Measurements from ENCODE around the gene CST5. TPM values are rescaled to one million over a fixed set of nuclear protein-coding genes. Genes with fewer than 3 reads are reported as not detected.
"Not testable (repeated sequence)": the region's sequence is repeated elsewhere in the genome, so short reads cannot be mapped to it uniquely, and the experiment has no call there.

The CST5 gene
- total RNA-seq, 1 donor from 2014 or later = not detected

DNA sequence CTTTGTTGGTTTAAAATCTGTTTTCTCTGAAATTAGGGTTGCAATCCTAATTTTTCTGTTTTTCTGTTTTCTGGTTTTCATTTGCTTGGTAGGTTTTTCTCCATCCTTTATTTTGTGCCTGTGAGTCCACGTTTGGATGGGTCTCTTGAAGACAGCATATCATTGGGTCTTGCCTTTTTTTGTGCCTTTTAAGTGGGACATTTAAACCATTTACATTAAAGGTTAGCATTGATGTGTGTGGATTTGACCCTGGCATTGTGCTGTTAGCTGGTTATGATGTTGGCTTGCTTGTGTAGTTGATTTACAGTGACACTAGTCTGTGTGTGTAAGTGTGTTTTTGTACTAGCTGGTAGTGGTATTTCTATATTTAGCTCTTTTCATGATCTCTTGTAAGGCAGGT, 28.0 kb upstream of the CST5 start:
- no peak for ATAC-seq
- intact Hi-C loops (cut with DNase I) = no loop called here

DNA sequence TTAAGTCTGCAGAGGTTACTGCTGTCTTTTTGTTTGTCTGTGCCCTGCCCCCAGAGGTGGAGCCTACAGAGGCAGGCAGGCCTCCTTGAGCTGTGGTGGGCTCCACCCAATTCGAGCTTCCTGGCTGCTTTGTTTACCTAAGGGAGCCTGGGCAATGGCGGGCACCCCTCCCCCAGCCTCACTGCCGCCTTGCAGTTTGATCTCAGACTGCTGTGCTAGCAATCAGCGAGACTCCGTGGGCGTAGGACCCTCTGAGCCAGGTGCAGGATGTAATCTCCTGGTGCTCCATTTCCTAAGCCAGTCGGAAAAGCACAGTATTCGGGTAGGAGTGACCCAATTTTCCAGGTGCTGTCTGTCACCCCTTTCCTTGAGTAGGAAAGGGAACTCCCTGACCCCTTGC, 22.8 kb upstream of the CST5 start:
- intact Hi-C loops (cut with DNase I); DNase-seq (ENCODE audit: missing footprints); ATAC-seq: not testable (repeated sequence)

More for the DNA sequence above, 28.0 kb upstream of the CST5 start:
- DNase-seq (ENCODE audit: missing footprints) = no peak

DNA sequence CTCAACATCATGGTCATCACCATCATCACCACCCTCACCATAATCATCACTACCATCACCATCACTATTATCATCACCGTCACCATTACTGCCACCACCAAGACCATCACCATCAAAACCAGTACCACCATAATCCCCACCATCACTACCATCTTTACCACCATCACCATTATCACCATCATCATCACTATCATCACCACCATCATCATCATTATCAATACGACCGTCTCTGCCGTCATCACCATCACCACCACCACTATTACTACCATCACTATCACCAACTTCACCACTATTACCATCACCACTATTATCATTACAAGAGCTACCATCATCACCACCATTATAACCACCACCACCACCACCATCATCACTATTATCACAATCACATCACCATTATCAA, 11.3 kb upstream of the CST5 start:
- ATAC-seq; DNase-seq (ENCODE audit: missing footprints); intact Hi-C loops (cut with DNase I): not testable (repeated sequence)

DNA sequence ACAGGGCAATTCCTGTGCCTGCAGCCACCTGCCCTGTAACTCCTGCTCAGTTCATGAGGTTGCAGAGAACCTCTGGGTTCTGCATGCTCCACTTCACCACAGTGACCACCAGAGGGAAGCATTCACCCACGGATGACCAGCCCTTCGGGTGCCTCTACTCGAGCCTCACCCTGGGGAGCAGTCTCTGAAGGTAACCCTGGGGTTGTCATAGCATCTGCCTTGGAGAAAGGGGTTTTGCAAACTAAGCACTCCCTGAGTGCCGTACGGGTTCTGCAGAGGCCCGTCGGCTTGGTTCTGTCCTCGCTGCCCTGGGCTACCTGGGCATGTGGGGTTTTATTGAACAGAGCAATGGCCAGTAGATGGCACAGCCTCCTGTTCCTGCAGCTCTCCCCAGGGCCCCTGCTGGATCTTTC, 10.2 kb upstream of the CST5 start:
- ATAC-seq = peak; percentile 73
- intact Hi-C loops (cut with DNase I) = loop anchor here (5.0 kb wide), 1 partner anchor 1028 kb away; no protein-coding TSS in a partner anchor
- DNase-seq (ENCODE audit: missing footprints) = no peak

DNA sequence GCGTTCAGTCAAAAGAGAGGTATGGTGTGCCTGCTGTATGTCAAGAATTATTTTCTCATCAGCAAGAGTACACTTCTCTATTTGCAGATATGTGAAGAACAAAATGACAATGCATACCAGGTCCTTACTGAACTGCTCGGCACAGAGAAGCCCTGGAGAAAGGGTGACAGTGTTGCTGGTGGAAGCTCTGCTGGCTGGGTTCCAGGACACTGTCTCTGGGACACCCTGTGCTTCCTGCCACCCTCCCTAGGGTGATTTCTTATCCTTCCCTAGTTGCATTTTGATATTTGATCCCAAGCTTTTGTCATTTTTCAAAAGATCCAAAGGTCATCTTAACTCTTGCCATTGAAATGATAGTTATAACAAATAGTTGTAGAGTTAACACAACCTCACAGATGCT, 8.3 kb upstream of the CST5 start:
- no peak for DNase-seq (ENCODE audit: missing footprints)
- intact Hi-C loops (cut with DNase I) = loop anchor here (5.0 kb wide), 1 partner anchor 1029 kb away; no protein-coding TSS in a partner anchor
- no peak for ATAC-seq

DNA sequence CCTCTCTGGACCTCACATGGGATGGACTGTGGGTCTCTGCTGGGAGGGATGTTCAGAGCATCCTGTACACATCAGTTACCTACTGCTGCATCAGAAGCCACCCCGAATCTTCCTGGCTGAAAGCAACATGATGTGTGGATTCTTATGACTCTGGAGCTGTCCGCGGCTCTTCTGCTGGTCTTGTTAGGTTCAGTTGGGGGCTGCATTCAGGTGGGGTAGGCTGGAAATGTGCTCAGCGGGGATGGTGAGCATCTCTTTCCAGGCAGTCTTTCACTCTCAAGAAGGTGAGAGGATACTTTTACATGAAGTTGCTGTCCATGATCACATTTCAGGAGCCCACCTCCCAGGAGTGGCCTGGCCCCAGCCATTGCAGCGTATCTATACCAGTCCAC, 5.2 kb upstream of the CST5 start:
- intact Hi-C loops (cut with DNase I) = loop anchor here (5.0 kb wide), 1 partner anchor 1033 kb away; no protein-coding TSS in a partner anchor

DNA sequence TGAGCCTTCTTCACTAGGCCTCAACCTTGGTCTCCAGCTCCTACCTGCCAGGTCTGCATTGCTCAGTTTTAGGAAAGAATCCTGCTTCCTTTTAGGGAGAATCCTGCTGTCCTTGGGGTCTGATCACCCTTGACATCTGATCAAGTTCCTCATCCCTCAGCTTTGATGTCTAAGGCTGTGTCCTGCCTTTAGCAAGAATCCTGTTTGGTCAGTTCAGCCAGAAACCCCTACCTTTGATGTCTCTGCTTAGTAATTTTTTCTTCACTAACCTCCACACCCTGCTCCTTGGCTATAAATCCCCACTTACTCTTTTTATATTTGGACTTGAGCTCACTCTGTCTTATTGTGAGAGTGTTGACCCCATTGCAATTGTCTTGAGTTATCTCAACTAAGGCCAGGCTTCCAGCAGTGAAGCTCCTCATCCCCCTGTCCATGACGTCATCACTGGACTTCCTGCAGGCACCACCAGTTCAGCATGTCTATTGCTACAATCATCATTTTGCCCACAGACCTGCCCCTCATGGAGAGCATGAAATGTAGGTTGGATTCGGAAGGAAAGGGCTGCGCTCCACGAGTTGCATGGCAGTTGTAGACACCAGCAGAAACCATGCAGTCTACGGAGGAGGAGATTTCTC, 4.7 kb upstream of the CST5 start:
- intact Hi-C loops (cut with DNase I) = no loop called here
- DNase-seq (ENCODE audit: missing footprints) (no peak), ATAC-seq (no peak)

More for the DNA sequence above, 5.2 kb upstream of the CST5 start:
- no peak for DNase-seq (ENCODE audit: missing footprints)
- no peak for ATAC-seq

DNA sequence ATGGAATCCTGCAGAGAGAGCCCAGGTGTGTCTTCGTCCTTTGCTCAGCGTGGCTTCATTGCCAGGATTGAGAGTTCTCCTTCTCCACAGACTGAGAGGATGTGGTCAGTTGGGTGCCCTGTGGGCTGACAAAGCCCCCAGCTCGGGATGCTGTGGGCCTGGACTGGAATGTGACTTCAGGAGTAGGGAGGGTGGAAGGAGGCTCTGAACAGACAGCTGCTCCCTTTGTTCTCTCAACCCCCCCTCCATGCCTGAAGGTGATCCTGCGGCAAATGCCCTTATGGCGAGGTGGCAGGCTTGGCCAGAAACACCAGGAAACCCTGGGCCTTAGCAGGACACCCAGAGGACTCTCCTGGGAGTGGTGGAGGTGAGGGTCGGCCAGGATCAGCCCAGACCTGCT, 1.8 kb upstream of the CST5 start:
- intact Hi-C loops (cut with DNase I) = no loop called here
- DNase-seq (ENCODE audit: missing footprints) = no peak
- ATAC-seq = no peak

DNA sequence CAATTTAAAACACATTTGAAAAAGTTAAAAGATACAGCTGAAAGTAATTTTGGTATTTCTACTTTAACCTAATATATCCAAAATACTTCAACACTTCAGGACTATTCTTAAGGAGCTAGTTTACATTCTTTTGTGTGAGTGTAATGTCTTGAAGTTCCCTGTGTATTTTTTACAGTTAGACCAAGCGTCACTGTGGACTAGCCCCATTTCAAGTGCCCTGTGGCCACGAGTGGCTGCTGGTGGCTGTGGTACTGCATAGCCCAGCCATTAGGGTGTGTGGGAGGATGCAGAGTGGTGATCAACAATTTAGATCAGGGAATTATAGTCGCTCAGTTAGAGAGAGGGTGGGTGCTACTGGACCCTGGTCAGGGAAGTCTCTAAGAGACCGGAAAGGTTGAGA, 869 bp upstream of the CST5 start:
- intact Hi-C loops (cut with DNase I) = no loop called here
- DNase-seq (ENCODE audit: missing footprints) = no peak
- ATAC-seq = no peak

DNA sequence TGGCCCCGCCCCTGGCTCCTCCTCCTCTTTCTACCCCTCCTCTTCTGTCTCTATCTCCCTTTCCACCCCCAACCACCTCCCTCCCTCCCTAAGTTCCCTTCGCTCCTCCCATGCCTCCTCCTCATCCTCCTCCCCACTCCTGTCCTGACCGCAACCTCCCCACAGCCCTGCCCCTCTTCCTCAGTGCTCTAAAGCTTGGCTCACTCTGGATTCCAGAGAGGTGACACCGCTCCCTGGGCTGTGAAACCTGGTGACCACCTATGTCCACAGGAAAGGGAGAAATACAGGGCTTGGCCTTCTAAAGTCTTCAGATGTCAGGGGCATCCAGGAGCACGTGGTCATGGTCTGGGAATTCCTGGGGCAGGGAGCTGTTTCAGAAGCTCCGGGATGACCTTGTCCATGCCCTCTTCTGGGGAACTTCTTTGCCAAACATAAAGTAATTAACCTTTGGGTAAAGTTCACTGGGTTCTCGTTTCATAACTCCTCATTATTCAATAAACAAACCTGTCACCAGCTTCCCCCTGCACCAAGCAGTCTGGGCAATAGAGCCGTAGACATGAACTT, 345 bp upstream of the CST5 start:
- intact Hi-C loops (cut with DNase I) = no loop called here
- DNase-seq (ENCODE audit: missing footprints) = no peak
- ATAC-seq = no peak

DNA sequence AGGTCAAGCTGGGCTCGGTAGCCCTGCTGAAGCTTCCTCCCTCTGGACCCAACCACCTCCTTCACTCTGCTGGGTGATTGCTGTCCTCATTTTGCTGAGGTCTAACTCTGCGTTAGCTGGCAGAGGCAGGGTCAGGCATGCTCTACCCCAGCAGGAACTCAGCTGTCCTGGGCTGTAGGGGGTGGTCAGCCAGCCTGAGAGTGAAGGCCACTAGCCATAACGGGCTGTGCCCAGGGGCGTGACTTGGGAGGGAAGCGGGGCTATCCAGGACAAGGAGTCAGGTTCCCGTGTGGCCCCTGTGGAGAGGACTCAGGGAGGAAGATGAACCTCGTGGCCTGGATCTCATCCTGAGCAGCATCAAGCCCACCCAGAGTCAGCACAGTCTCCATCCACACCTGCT, 761 bp downstream of the CST5 start:
- ATAC-seq (no peak), DNase-seq (ENCODE audit: missing footprints) (no peak)
- intact Hi-C loops (cut with DNase I) = no loop called here

DNA sequence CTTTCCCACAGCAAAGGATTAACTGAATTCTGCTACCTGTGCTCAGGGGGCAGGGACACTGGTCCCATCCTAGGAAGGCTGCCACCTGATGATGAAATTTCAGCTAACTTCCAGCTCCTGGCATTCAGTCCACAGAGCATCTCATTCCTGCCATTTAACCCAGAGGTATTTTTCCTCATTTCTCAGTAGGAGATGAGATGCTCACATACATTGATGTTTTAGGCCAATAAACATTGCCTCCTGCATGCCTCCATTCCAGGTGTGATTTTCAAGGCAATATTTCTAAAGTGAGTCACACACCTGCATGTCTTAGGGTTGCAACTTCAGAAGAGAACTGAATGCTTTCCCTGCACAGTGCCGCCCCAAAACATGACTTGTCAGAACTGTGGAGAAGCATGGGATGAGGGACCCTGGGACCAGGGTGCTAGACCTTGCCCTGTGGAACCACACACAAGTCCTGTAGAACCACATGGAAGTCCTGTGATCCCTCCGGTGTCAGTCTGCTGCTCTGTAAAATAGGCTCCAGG, 1.5 kb downstream of the CST5 start:
- ATAC-seq; intact Hi-C loops (cut with DNase I); DNase-seq (ENCODE audit: missing footprints): not testable (repeated sequence)

DNA sequence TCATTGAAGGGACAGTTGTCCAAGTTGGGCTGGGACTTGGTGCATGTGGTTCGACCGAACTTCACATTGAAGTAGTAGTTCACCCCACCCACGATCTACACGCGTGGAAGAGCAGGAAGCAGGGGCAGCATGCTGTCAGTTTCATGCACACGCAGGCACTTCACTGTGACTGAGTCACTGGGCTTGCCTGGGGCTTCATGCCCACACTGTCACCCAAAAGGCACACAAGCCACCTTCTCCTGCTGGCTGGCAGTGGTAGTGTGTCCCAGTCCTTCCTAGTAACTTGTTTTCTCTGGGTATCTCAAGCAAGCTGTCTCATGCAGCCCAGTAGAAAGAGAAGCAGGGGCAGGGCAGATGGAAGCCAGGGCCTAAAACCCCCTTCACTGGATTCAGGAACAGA, 2.0 kb downstream of the CST5 start:
- no peak for ATAC-seq
- intact Hi-C loops (cut with DNase I) = no loop called here
- no peak for DNase-seq (ENCODE audit: missing footprints)

DNA sequence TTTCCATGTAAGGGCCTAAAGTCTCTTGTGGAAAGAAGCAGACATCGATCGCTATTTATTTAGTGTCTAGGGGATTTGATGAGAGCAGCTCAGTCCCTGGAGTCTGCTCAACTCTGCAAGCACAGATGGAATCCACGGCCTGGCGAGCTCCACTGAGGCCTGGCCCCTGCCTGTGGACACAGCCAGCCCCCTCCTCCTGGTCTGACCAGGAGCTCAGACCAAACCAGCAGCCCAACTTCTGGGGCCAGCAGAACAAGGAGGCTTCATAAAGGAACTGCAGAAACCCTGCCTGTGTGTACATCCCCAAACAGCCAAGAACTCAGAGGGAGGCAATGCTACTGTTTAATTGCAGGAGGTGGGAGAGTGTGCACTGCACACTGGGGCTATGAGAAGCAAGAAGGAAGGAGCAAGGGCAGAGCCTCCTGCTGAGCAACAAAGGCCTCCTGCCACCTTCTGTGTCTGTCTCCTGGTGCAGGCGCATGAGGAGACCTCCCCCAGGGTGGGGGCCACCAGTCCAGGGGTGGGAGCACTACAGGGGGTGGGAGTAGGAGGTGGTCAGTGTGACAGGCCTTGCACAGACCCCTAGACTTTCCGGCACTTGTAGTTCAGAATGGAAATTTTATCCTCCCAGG, 3.8 kb downstream of the CST5 start:
- DNase-seq (ENCODE audit: missing footprints) = no peak
- no peak for ATAC-seq
- intact Hi-C loops (cut with DNase I) = no loop called here

DNA sequence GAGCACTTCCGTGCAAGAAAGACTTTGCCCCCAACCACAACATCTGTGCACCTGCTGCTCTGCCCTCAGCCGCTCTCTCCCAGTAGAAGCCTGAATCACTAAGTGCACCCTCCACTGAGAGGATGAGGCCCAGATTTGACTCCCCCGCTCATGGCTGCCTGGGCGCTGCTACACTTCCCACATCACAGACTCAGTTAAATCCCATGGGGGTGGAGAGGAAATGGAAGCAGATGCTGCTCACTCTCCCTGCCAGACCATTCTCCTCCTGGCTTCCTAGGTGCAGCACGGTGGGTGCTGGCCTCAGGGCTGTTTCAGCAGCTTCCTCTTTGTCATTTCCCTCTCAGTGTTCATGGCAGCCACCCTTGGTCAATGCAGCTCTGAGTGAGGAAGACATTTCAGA, 4.8 kb downstream of the CST5 start:
- no peak for DNase-seq (ENCODE audit: missing footprints)
- intact Hi-C loops (cut with DNase I) = no loop called here
- no peak for ATAC-seq

DNA sequence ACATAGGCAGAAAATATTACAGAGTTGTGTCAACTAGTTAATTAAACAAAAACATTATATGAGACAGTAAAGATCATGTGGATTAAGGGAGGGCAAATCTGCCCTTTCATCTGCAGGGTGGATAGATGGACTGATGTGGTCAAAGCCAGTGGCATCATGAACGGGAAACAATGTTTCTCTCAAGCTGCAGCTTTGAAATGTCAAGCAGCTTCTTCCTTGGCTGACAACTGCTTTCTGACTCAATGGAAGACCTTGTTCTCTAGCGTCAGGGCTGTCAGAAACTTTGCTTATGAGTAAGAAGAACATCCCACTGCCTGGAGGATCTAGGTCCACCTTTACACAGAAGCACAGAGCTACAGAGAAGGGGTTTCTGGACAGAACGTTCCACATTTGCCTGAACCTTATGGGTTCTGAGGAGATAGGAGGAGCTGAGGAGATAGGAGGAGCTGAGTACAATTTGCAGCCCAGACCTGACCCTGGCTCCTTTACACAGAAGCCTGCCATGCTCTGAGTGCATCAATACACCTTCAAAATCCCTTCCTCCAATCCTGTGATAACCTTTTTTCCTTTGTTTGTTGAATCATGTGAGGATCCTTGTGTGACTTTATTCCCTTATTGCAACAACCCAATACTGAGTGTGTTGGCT, 6.1 kb downstream of the CST5 start:
- ATAC-seq (no peak), DNase-seq (ENCODE audit: missing footprints) (no peak)
- intact Hi-C loops (cut with DNase I) = no loop called here

DNA sequence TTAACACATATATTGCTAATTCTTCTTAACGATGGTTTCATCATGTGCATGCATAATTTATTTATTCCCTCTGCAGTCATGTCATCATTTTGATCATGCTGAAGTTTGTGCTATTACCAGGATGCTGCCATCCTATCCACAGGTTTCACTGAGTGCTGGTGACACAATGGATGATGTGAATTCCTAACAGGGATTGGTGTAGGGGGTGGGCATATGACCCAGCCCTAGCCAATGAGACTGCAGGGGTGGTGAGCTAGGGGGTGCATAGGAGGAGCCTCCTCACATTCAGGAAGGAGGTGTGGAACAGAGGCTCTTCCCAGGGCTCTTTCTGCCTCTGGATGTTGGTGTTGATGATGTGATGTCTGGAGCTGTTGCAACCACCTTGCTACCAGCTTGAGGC, 7.5 kb downstream of the CST5 start:
- no peak for DNase-seq (ENCODE audit: missing footprints)
- intact Hi-C loops (cut with DNase I) = no loop called here

DNA sequence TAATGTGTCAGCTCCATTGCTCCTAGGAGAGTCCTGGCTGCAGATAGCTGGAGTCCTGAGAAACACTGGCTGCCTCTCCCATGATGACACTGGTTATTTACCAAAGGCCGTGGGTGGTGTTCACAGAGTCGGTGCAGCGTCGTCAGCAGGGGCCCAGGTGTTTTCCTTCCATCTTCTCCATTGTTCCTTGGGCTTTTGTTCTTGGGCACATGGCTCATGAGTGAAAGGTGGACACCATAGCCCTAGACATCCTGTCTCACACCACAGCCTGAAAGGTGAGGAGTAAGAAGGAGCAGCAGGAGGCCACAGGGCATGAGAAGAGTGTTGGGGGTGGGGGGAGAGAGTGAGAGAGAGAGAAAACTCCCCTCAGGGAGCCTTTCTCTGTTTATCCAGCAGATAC, 9.1 kb downstream of the CST5 start:
- DNase-seq (ENCODE audit: missing footprints) = no peak
- intact Hi-C loops (cut with DNase I) = no loop called here
- no peak for ATAC-seq

More for the DNA sequence above, 7.5 kb downstream of the CST5 start:
- ATAC-seq = no peak

DNA sequence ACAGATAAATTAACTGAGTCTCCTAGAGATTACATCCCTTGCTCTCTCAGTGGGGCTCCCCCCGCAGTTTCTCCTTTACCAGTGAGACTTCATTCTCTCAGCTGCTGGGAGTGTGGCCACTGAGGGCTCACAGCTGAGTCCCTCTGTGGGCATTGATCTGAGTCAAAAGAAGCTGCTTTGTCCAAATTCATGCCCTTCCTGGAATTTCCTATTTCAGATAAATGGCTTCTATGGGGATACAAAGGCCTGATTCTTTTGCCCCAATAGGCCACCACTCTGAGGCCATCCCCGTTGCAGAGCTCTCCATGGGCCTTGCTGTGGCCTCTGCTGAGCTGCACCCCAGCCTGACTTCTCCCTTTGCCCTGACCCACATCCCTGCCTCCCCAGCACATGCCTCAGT, 10.0 kb downstream of the CST5 start:
- no peak for ATAC-seq
- intact Hi-C loops (cut with DNase I) = no loop called here
- DNase-seq (ENCODE audit: missing footprints) = no peak

DNA sequence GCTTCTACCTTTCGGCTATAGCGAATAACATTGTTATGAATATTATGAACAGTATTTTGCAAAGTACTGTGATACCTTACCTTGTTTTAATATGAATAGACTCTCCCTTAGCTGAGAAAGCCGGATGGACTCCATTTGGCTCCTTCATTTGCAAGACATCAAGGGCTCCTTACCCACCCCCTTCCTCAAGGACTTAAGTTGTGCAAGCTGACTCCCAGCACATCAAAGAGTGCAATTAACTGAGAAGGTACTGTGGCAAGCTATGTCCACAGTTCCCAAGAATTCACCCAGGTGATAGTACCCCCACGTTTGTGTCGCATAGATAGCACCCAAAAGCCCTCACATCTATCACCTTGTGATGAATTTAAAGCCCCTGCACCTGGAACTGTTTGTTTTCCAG, 11.2 kb downstream of the CST5 start:
- intact Hi-C loops (cut with DNase I) = no loop called here
- no peak for DNase-seq (ENCODE audit: missing footprints)
- no peak for ATAC-seq
